DMS53 treated with DMSO at 0.1 percent for 48 hours (cell line): Measurements from ENCODE around the gene DSCAML1.
"Not testable (repeated sequence)": the region's sequence is repeated elsewhere in the genome, so short reads cannot be mapped to it uniquely, and the experiment has no call there.

Experiments used
- DNase-seq: peaks from one replicate; lab custom pipeline; 2025; ENCODE audit not compliant: unreplicated experiment; lab: John Stamatoyannopoulos, UW

DSCAML1 gene

DNA sequence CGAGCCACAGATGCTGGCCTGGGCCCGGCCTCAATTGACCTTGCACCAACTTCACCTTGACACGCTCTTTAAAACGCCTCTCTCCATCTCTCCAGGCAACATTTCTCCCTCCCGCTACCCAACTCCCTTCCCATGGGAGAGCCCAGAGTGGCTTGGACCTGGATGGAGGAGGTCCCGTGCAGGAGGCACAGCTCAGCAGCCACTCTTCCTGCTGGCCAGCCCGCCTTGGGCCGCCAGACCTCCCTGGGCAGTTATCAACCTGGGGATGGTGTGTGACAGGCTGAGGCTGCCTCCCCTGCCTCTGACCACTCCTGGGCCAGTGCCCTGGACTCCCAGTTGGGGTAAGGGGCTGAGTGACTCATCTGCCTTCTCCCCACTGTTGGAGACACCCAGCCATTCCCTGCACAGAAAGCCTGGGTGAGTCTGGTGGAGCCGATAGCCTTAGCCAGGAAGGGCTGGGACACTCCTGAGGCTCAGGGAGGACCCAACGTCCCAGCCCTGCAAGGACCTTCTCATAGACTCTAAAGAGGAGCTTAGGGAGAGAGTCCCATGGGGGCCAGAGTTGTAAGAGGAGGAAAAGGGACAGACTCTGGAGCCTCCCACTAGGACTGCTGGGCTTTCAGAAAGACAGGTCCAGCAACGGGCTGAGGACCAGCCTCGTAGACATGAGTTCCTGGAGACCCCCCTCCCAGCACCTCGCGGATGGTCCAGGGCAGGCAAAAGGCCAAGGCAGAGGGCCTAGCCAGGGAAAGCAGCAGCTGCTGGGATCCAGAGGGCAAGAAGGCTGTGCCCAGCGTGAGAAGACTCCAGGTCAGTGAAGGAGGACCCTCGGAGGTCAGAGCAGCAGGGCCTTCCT, 337.7 kb downstream of the DSCAML1 start:
- DNase-seq, result no peak

DNA sequence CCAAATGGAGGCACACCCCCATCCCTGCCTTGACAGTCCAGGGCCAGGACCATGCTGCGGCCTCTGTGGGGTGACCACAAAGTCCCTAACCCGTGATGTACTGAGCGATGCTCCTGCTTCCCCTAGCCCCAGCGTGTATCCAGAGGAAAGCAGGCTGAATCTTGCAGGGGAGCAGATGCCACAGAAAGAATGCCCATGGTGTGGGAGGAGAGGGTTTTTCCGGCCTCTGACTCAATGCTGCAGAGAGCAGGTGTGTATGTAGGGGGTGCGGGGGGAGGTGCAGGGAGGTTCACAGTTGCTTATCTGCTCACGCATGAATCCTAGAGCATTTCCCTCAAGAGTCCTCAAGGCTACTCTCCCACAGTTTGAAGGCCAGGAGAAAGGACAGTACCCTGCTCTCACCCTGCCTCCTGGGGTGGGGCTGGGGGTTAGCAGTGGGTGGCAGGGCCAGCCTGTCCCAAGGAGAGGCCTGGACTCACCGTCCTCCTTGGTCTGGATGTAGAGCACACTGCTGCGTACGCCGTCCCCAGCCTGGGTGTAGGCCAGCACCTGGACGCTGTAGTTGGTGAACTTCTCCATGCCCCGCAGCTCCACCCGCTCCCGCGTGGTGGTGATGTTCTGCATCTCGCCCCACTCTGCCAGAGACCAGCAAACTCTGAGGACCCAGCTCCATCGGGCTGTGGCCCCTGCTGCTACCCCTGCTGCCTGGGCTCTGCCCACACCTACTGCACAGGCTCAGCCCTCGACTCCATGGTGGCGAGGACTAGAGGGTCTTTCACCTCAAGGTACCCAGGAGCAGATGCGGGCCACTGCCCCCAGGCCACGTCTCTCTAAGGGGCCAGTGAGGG, 338.5 kb downstream of the DSCAML1 start:
- DNase-seq, result peak; percentile 92

DNA sequence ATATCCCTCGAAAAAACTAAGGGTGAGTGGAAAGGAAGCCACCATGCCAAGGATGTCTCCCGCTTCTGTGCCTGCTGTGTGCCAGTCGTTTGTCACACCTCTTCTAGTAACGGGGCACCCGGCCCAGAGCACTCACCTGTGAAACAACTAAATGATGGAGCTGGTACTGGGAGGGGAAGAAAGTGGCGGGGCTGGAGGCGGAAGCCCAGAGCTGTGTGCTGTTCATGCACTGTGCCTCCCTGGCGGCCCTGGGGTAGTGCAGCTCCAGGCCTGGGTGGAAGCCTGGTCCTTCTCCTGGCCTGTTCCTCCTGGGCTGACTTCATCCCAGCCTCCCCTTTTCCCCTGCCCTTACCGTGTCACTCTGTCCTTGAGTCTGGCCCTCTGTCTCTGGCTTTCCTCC, 339.2 kb downstream of the DSCAML1 start:
- peak; percentile 59 for DNase-seq

DNA sequence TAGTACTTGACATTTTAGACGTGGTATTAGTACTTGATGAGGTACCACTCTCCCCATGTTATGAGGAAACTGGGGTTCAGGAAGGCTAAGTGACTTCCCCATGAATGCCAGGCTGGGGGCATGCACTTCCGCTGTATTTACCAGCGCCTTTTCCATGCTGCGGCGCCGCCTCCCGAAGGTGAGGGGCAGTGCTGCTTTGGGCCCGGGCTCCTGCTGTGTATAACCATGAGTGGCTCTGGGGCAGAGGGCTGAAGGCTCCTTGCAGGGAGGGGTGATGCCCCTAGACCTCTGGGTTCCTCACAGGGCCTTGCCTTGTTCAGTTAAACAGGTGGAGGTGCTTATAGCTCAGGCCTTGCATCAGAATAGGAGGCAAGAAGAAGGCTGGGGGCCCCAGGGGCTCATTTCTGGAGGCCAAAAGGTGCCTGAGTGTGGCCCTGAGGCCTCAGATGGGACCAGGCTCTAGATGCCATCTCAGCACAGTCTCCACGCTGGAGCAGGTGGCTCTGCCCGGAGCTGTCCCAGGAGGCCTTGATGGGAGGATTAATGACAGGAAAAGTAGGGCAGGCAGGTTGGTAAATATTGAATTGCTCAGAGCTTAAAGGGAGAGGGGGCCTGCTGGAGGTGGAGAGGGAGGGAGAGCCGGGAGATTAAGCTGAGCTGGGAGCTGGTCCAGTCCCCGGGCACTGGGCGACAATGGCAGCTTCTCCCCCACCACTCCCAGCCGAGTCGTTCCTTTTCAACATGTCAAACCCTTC, 339.8 kb downstream of the DSCAML1 start:
- DNase-seq, result peak; percentile 84

DNA sequence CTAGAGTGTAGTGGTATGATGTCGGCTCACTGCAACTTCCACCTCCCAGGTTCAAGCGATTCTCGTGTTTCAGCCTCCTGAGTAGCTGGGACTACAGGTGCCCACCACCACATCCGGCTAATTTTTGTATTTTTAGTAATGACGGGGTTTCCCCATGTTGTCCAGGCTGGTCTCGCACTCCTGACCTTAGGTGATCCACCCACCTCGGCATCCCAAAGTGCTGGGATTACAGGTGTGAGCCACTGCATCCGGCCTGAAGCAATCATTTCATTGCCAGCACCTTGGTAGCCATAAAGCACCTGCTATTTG, 340.3 kb downstream of the DSCAML1 start:
- not testable (repeated sequence) for DNase-seq

DNA sequence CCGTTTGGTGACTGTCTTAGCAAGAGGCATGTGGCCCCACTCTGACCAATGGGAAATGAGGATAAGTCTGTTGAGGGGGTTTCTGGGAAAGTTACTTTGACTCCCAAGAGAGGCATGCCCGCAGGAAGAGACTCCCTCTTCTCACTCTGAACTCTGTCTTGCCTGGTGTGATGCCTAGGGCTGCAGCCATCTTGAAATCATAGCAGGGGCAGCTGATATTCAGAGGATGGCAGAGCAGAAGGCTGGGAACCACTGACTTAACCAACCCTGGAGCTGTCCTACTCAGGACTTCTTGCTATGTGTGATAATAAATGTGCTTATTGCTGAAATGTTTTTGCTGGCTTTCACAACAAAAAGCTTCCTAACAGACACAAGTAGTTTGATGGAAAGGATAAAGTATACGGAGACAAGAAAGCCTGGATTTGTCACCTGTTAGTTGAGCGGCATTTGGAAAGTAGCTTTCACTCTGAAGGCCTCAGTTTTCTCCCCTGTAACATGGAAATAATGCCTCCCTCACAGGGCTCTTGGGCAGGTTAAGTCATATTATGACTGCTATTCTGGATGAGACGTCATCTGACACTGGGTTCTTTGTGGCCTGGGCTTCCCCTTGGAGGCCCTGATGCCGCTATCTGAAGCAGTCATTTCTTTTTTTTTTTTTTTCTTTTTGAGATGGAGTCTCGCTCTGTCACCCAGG, 340.8 kb downstream of the DSCAML1 start:
- no peak for DNase-seq

DNA sequence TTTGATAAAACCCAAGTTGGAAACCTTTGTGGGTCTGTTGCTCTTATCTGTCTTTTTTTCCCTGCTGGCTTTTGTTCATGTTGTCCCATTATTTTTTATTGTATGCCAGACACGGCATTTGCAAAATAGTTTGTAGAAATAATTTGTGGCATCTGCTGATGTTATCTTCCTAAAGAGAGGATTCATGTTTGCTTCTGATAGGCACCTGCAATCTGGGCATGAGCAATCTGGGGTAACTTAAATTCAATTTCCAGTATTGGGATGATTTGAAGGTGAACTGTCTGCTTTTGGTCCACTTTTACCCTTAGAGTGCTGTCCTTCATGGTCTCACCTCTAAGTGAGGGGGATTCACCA, 342.5 kb downstream of the DSCAML1 start:
- DNase-seq, result no peak

DNA sequence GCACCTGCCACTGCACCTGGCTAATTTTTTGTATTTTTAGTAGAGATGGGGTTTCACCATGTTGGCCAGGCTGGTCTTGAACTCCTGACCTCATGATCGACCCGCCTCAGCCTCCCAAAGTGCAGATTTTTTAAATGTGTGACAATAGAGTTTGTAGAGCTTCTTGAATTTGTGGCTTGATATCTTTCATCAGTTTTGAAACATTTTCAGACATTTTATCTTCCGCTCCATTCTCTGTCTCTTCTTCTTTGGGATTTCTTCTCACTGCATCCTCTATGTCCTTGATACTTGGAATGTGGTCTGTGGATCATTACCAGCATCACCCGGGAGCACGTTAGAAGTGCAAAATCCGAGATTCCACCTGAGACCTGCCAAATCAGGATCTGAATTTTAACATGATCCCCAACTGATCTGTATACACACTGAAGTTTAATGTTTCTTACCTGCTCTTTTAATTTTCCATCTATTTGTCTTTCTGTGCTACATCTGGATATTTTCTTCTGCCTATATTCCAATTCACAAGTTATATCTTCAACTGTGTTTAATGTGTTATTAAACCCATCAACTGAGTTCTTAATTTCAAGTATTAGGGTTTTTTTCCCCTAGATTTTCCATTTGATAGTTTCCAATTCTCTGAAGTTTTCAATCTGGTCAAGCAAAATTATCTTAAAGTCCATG, 343.0 kb downstream of the DSCAML1 start:
- DNase-seq, result no peak

DNA sequence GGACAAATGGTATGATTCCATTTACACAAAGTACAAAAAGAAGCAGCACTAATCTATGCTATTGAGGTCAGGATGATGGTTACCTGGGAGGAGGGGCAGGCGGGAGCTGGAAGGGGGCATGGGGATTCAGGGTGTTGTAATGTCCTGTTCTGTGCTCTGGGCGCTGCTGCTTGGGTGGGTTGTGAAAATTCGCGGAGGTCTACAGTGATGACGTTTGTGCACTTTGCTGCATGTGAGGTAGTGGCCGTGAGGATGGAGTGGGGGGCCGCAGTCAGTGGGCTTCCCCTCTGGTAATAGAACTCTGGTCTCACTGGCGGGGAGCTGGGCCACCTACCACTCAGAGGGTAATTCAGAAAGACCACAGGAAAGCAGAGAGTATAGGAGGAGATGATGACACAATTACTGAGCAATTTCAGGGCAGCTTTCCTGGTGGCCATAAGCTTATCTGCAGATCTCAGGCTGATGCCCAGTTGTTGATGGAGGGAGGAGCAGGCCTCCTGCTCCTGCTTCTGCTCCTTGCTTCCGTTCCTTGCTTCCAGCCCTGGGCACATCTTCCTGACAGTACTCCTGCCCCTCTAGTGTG, 347.8 kb downstream of the DSCAML1 start:
- no peak for DNase-seq

DNA sequence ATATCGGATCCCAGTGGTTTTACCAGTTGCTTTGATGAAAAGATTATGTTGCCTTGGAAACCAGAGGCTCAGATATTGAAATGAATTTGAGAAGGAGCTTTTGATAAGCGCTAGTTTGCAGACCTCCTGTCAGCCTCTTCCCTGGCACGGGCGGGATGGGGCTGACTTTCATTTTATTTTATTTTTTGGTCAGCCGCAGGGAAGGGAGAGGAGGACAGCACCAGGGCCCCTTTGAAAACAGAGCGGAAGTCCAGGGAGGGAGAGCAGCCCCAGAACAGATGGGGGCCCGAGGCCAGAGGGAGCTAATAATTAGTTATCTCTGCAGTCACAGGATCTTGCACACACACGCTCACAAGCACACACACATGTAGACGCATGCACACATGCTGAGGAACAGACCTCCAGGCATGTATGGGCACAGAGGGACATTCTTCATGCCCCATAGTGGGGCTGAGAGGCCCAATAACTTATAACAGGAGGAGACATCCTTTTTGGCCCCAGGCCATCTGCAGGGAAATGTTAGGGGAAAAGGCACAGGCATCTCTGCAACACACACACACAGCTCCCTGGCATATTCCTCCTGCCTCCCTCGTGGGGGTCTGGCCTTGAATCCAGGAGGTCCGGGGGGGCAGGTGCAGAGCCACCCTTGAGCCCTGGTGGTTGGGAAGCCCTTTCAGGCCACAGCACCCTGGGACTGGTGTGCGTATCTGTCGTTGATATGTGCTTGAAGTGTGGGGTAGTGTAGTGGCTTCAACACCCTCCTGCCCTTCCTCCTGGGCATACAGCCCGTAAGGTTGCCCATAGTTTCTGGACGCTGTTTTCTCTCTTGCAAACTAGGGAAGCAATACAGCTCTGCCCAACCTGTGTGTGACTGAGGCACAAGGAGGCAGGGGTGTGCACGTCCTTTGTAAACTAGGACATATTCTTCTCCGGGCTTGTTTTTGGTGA, 352.0 kb downstream of the DSCAML1 start:
- no peak for DNase-seq

DNA sequence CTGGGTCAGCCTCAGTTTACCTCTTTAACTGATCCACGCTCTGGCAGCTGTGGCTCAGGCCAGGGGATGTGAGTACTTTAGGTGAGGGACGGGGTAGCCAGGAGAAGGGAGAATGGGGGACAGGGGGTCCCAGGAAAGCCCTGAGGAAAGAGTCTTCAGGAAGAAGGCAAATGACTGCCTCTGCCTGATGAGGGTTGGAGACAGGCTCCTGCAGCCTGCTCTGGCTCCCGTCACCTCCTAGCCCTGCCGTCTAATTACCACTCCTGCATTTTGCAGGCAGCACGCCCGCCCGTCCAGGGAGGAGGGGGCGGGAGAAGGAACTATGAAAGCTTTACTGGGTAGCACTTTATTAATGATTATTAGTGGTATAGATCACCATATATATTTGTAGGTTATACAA, 352.8 kb downstream of the DSCAML1 start:
- DNase-seq, result no peak

DNA sequence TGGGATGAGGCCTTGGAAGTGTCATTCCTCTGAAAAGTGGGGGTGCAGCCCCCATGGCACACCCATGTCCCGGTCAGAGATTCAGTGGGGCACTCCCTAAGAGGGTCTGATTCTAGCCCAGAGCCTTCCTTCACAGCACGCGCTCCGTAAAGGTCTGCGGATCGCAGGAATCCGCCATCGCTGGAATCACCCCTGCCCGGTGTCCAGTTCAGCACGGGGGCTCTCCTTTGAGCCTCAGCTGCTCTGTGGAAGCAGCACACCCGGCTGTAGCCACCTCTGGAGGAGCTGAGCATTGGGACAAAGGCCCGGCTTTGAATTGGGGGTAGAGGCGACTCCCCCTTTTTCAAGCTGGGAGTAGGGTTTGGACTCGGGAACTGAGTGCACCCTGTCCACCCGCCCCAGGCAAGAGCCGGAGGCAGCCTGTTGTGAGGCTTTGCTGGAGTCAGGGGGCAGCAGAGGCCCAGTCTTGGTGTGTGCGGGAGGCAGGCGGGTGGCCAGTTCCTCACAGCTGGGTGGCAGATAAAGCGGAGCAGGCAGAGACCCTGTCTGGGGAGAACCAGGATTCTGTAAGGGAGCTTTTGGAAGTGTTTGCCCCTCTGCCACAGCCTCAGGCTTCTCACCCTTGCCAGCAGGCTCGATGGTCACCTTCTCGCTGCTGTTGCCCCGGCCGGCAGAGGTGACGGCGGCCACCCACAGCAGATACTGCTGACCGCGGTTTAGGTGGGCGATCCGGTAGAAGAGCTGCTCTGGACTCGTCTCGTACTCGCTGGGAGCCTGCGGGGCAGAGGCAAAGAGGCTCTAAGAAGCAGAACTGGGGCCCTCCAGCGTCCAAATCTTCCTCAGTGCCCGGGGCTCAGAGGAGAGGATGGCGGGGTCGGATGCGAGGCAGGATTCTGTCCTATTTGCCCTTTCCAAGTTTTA, 353.5 kb downstream of the DSCAML1 start:
- peak; percentile 38 for DNase-seq

DNA sequence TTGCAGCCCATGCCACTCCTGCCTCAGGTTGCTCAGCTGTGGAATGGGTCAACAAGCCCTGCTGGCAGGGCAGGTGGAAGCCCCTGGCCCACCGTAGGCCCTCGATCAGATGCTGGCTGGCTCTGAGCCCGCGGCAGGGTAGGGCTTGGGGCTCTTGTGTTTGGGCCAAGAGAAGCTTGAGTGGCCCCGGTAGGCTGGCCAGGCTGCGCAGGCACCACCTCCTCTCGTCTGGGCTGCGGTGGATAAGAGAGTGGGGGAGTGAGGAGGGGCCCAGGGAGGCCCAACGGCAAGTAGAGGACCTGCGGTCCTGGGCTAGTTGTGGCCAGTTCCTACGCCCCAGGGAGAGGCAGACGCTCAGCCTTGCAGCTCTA, 354.2 kb downstream of the DSCAML1 start:
- no peak for DNase-seq

DNA sequence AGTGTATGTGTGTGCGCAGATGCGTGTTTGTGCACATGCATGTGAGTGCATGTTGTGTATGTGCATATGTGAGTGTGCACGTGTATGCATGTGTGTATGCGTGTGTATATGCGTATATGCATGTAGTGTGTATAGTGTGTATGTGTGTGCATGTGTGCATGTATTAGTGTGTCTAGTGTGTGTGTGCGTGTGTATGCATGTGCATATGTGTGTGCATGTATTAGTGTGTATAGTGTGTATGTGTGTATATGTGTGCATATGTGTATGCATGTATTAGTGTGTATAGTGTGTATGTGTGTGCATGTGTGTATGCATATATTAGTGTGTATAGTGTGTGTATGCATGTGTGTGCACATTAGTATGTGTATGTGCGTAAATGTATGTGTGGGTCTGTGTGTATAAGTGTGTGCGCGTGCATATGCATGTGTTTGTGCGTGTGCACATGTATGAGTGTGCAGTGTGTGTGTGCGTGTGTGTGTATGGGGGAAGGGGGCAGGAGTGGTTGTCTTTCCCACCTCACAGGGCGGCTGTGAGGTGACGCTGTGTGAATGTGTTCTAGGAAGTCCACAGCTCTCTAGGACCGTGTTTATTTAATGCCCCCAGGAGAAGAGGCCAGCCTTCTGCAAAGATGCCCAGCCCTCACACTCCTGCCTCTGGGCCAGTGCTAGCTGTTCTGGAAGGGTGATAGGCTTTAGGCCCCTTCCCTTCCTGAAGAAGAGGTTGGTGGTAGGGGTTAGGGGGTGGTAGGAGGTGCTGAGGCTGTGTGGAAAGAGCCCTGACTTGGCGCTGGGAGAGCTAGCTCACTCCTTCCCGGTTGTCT, 354.8 kb downstream of the DSCAML1 start:
- no peak for DNase-seq

DNA sequence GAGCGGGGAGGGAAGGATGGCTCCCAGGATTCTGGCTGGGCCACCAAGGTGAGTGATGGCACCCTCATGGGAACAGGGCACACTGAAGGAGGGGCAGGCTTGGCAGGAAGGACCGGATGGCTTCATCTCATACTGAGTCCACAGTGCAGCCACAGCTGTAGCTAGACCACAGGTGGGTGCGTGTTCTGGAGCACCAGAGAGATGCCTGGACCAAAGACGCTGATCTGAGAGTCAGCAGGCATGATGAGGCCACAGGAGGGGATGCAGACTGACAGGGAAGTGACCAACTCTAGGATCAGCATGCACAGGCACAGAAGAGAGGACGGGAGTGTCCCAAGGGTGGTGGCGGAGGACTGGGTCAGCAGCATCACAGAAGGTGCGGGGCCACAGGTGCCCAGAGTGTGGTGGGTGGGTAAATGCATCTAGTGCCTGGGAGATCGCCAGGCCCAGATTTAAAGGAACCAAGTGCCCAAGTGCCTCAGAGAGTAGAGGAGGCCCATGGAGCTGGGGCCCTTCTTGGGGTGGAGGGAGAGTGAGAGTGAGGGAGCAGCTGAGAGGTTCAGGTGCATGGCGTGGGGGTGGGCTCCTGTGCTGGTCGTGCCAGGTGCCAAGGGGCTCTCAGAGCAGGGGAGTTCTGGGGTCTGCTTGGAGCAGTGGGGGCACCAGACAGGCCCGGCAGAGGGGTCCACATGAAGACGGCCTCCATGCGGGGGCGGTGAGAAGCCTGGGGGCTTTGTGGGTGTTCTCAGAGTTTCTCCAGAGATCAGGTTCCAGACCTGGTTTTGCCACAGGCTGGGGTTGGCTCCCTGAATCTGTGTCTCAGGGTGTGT, 355.7 kb downstream of the DSCAML1 start:
- no peak for DNase-seq

DNA sequence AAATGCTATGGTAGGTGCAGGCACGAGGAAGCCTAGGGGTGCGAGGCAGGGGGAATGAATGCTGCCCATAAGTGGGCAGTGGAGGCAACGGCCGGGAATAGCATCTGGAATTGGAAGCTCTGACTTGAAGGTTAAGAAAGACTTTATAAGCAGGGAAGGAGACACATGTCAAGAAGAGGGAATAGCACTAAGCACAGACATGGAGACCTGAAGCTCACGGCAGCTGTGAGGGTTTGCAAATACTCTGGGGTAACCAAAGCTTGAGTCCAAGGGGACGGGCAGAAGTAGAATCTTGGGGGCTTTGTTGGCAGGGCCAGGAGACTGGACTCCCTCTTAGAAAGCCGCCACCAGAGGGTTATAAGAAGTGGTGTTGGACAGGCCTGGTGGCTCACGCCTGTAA, 356.8 kb downstream of the DSCAML1 start:
- DNase-seq, result no peak
